ENCODE measurements around the gene PKN2.
"Not testable (repeated sequence)": the region's sequence is repeated elsewhere in the genome, so short reads cannot be mapped to it uniquely, and the experiment has no call there.

PKN2 gene

GRCh38 chr1:88800382-88801051 is 116.4 kb downstream of the PKN2 start:
- DNase-seq: peak; percentile 56

GRCh38 chr1:88801575-88802208 is 117.6 kb downstream of the PKN2 start:
- DNase-seq: peak; percentile 30

GRCh38 chr1:88802404-88802803 is 118.3 kb downstream of the PKN2 start:
- DNase-seq: peak; percentile 3

- DNase-seq: peak; percentile 75
Observed at GRCh38 chr1:88802950-88803349, 118.9 kb downstream of the PKN2 start.

- DNase-seq: no peak
Observed at GRCh38 chr1:88803444-88803843, 119.4 kb downstream of the PKN2 start.

GRCh38 chr1:88812366-88812765 is 128.3 kb downstream of the PKN2 start:
- DNase-seq: no peak

GRCh38 chr1:88813471-88813870 is 129.4 kb downstream of the PKN2 start:
- no peak for DNase-seq

GRCh38 chr1:88819642-88820041 is 135.6 kb downstream of the PKN2 start:
- not testable (repeated sequence) for DNase-seq

GRCh38 chr1:88825721-88826120 is 141.6 kb downstream of the PKN2 start:
- DNase-seq: no peak

- DNase-seq: no peak
Observed at GRCh38 chr1:88847643-88848042, 163.6 kb downstream of the PKN2 start.

GRCh38 chr1:88851303-88852063 is 167.4 kb downstream of the PKN2 start:
- no peak for DNase-seq

GRCh38 chr1:88867743-88868521 is 183.9 kb downstream of the PKN2 start:
- peak; percentile 57 for DNase-seq

- not testable (repeated sequence) for DNase-seq
Observed at GRCh38 chr1:88869644-88870043, 185.6 kb downstream of the PKN2 start.

- DNase-seq: no peak
Observed at GRCh38 chr1:88873737-88874349, 189.8 kb downstream of the PKN2 start.

GRCh38 chr1:88875595-88875994 is 191.5 kb downstream of the PKN2 start:
- no peak for DNase-seq

- DNase-seq: no peak
Observed at GRCh38 chr1:88876573-88877365, 192.7 kb downstream of the PKN2 start.

- peak; percentile 63 for DNase-seq
Observed at GRCh38 chr1:88877382-88877825, 193.3 kb downstream of the PKN2 start.

GRCh38 chr1:88877911-88878310 is 193.8 kb downstream of the PKN2 start:
- DNase-seq: no peak

- no peak for DNase-seq
Observed at GRCh38 chr1:88878731-88879130, 194.7 kb downstream of the PKN2 start.

- not testable (repeated sequence) for DNase-seq
Observed at GRCh38 chr1:88880717-88881116, 196.6 kb downstream of the PKN2 start.

GRCh38 chr1:88883156-88883555 is 199.1 kb downstream of the PKN2 start:
- DNase-seq: no peak
